IMR-90 (cell line): Measurements from ENCODE around the gene BRK1. TPM values are rescaled to one million over a fixed set of nuclear protein-coding genes. Genes with fewer than 3 reads are reported as not detected.

Experiments used
- ATAC-seq: fragments of 200-7000 bp; cut with Tn5 transposase; 2 replicates; pipeline ENCODE4 v1.9.1; 2020; ENCODE audit warnings: low read depth, mild to moderate bottlenecking, moderate library complexity
- BruUV-seq: library from RNA; stranded (reverse); fragments of 400-500 nt; replicated peaks from 2 replicates; lab custom pipeline; 2021; lab: Mats Ljungman, UMichigan
- CTCF ChIA-PET: fragments of 300-600 bp; formaldehyde crosslinking; extraction: SDS; loops from one replicate; lab custom pipeline; 2021; ENCODE audit warnings: antibody characterized with exemption; lab: Yijun Ruan, JAX
- POLR2A ChIA-PET: fragments of 300-600 bp; sonication (Branson Sonifier 250); formaldehyde crosslinking; loops from one replicate; lab custom pipeline; 2022; ENCODE audit warnings: antibody characterized with exemption; ENCODE audit not compliant: unreplicated experiment; lab: Charles Lee
- DNase-seq: peaks from one replicate; pipeline ENCODE4 v3.0.0; 2013
- H2AFZ ChIP-seq: replicated peaks from 2 replicates; pipeline ENCODE3; 2013; ENCODE audit warnings: low read length, mild to moderate bottlenecking; ENCODE audit not compliant: poor library complexity
- H2AK5ac ChIP-seq: 2 replicates; pipeline ENCODE4 v1.6.1; 2013; ENCODE audit warnings: low read depth, low read length, inconsistent platforms
- H2AK9ac ChIP-seq: replicated peaks from 2 replicates; pipeline ENCODE3; 2013; ENCODE audit warnings: mild to moderate bottlenecking, low read depth, low read length, moderate library complexity; ENCODE audit not compliant: poor library complexity
- H2BK120ac ChIP-seq: 2 replicates; pipeline ENCODE4 v1.6.1; 2013; ENCODE audit warnings: low read depth, low read length, inconsistent platforms
- H2BK15ac ChIP-seq: 3 replicates; pipeline ENCODE4 v1.6.1; 2013; ENCODE audit warnings: low read depth, low read length, inconsistent platforms
- H2BK20ac ChIP-seq: 2 replicates; pipeline ENCODE4 v1.6.1; 2013; ENCODE audit warnings: low read depth, mild to moderate bottlenecking, inconsistent platforms, low read length, moderate library complexity
- H2BK5ac ChIP-seq: 2 replicates; pipeline ENCODE4 v1.6.1; 2013; ENCODE audit warnings: mild to moderate bottlenecking, low read depth, low read length, inconsistent platforms; ENCODE audit not compliant: poor library complexity, severe bottlenecking
- H3K14ac ChIP-seq: replicated peaks from 2 replicates; pipeline ENCODE4 v1.6.1; 2013; ENCODE audit warnings: low read depth, low read length, inconsistent platforms
- H3K18ac ChIP-seq: 2 replicates; pipeline ENCODE4 v1.6.1; 2013; ENCODE audit warnings: low read depth, low read length, control low read depth
- H3K23ac ChIP-seq: 2 replicates; pipeline ENCODE4 v1.6.1; 2013; ENCODE audit warnings: low read depth, low read length, inconsistent platforms
- H3K27ac ChIP-seq: 2 replicates; pipeline ENCODE4 v1.5.1; 2013; ENCODE audit warnings: mild to moderate bottlenecking, control low read depth, low read length; ENCODE audit not compliant: insufficient read depth
- H3K27me3 ChIP-seq: 2 replicates; pipeline ENCODE4 v1.6.1; 2013; ENCODE audit warnings: low read length; ENCODE audit not compliant: control insufficient read depth, insufficient read depth
- H3K36me3 ChIP-seq: 2 replicates; pipeline ENCODE4 v1.6.1; 2013; ENCODE audit warnings: low read length, mixed read lengths; ENCODE audit not compliant: control insufficient read depth, insufficient read depth
- H3K4ac ChIP-seq: 2 replicates; pipeline ENCODE4 v1.6.1; 2013; ENCODE audit warnings: low read depth, low read length, inconsistent platforms
- H3K4me1 ChIP-seq: 2 replicates; pipeline ENCODE4 v1.6.1; 2013; ENCODE audit warnings: low read length, mixed read lengths; ENCODE audit not compliant: control insufficient read depth, insufficient read depth
- H3K4me2 ChIP-seq: 2 replicates; pipeline ENCODE4 v1.6.1; 2013; ENCODE audit warnings: low read depth, mild to moderate bottlenecking, control low read depth, low read length, moderate library complexity
- H3K4me3 ChIP-seq: 2 replicates; pipeline ENCODE4 v1.5.1; 2013; ENCODE audit warnings: low read depth, mild to moderate bottlenecking, control low read depth, low read length, moderate library complexity; ENCODE audit not compliant: insufficient read depth
- H3K56ac ChIP-seq: 2 replicates; pipeline ENCODE4 v1.6.1; 2013; ENCODE audit warnings: low read length, inconsistent platforms; ENCODE audit not compliant: insufficient read depth; ENCODE audit errors: extremely low read depth
- H3K79me1 ChIP-seq, 2 experiments: 2 replicates each; pipeline ENCODE4 v1.6.1; 2013; ENCODE audit warnings: low read length in 2 of 2, inconsistent platforms in 1 of 2, low read depth in 1 of 2
- H3K9ac ChIP-seq: 2 replicates; pipeline ENCODE4 v1.6.1; 2013; ENCODE audit warnings: low read depth, low read length, control low read depth
- H3K9me1 ChIP-seq: 2 replicates; pipeline ENCODE4 v1.6.1; 2013; ENCODE audit warnings: low read length, inconsistent platforms; ENCODE audit not compliant: insufficient read depth
- H3K9me3 ChIP-seq: 2 replicates; pipeline ENCODE4 v1.6.1; 2013; ENCODE audit warnings: low read length; ENCODE audit not compliant: control insufficient read depth, insufficient read depth
- H4K20me1 ChIP-seq: 2 replicates; pipeline ENCODE4 v1.6.1; 2013; ENCODE audit warnings: low read length, inconsistent platforms; ENCODE audit not compliant: insufficient read depth
- H4K5ac ChIP-seq: 2 replicates; pipeline ENCODE4 v1.6.1; 2013; ENCODE audit warnings: mild to moderate bottlenecking, low read depth, low read length, control low read depth
- H4K8ac ChIP-seq, 2 experiments: 2 replicates each; pipeline ENCODE4 v1.6.1; 2013; ENCODE audit warnings: low read depth in 2 of 2, low read length in 2 of 2, control low read depth in 1 of 2, inconsistent platforms in 1 of 2
- H4K91ac ChIP-seq: 2 replicates; pipeline ENCODE4 v1.6.1; 2013; ENCODE audit warnings: low read depth, low read length, inconsistent platforms; ENCODE audit not compliant: insufficient read depth
- BHLHE40 ChIP-seq: fragments of 150-350 bp; IDR thresholded peaks from 2 replicates; pipeline ENCODE4 v1.6.1; 2016; ENCODE audit warnings: mild to moderate bottlenecking, low read depth, low read length
- CEBPB ChIP-seq: IDR thresholded peaks from 2 replicates; pipeline ENCODE4 v1.6.1; 2012; ENCODE audit warnings: low read depth, low read length, improper control_type of control experiment
- CHD1 ChIP-seq: IDR thresholded peaks from 2 replicates; pipeline ENCODE4 v1.6.1; 2012; ENCODE audit warnings: low read depth, low read length, improper control_type of control experiment
- ELK1 ChIP-seq: fragments of 150-350 bp; IDR thresholded peaks from 2 replicates; pipeline ENCODE4 v1.6.1; 2016; ENCODE audit warnings: low read depth, mild to moderate bottlenecking, low read length, moderate library complexity, borderline replicate concordance
- FOS ChIP-seq: fragments of 150-350 bp; IDR thresholded peaks from 2 replicates; pipeline ENCODE4 v1.6.1; 2016; ENCODE audit warnings: low read depth, low read length
- MAFK ChIP-seq: IDR thresholded peaks from 2 replicates; pipeline ENCODE4 v1.6.1; 2012; ENCODE audit warnings: low read depth, low read length, improper control_type of control experiment
- MAZ ChIP-seq: IDR thresholded peaks from 2 replicates; pipeline ENCODE4 v1.6.1; 2012; ENCODE audit warnings: low read depth, mild to moderate bottlenecking, low read length, improper control_type of control experiment, moderate library complexity, borderline replicate concordance
- MXI1 ChIP-seq: IDR thresholded peaks from 2 replicates; pipeline ENCODE4 v1.6.1; 2012; ENCODE audit warnings: low read depth, mild to moderate bottlenecking, low read length, moderate library complexity, borderline replicate concordance
- NFE2L2 ChIP-seq: fragments of 150-350 bp; IDR thresholded peaks from 2 replicates; pipeline ENCODE4 v1.6.1; 2016; ENCODE audit warnings: low read depth, mild to moderate bottlenecking, low read length
- POLR2A ChIP-seq: IDR thresholded peaks from 2 replicates; pipeline ENCODE4 v1.6.1; 2012; ENCODE audit warnings: mild to moderate bottlenecking, low read depth, low read length
- RAD21 ChIP-seq: IDR thresholded peaks from 2 replicates; pipeline ENCODE4 v1.6.1; 2012; ENCODE audit warnings: low read length, improper control_type of control experiment
- RCOR1 ChIP-seq: IDR thresholded peaks from 2 replicates; pipeline ENCODE4 v1.6.1; 2012; ENCODE audit warnings: mild to moderate bottlenecking, low read length, improper control_type of control experiment; ENCODE audit not compliant: insufficient replicate concordance
- RFX5 ChIP-seq: IDR thresholded peaks from 2 replicates; pipeline ENCODE4 v1.8.0; 2012; ENCODE audit warnings: low read depth, mild to moderate bottlenecking, low read length, moderate library complexity
- SMC3 ChIP-seq: fragments of 150-350 bp; IDR thresholded peaks from 2 replicates; pipeline ENCODE4 v1.6.1; 2016; ENCODE audit warnings: low read depth, mild to moderate bottlenecking, antibody characterized with exemption, low read length, moderate library complexity
- WGBS, 2 experiments: methylation state at CpG; one replicate each; pipeline versions ENCODE4 v1.1.5 to v1.1.7; 2013; ENCODE audit warnings: missing lambda C conversion rate in 2 of 2; ENCODE audit not compliant: insufficient read length in 1 of 2; ENCODE audit errors: extremely low coverage in 2 of 2; 5-methylcytosine and 5-hydroxymethylcytosine counted together
- dilution Hi-C: fragments of 300-500 bp; cut with HindIII; formaldehyde crosslinking; loops from one replicate; pipeline ENCODE4 v1.14.3; 2018; ENCODE audit warnings: low sequenced_read_pairs; ENCODE audit not compliant: unreplicated experiment
- in situ Hi-C: fragments of 300-500 bp; cut with MboI; formaldehyde crosslinking; loops from 3 replicates; pipeline ENCODE4 v1.14.3; 2019; ENCODE audit warnings: low sequenced_read_pairs, inconsistent platforms, mixed read lengths
- intact Hi-C: fragments of 100-400 bp; cut with micrococcal nuclease; formaldehyde crosslinking; loops from 2 replicates; pipeline ENCODE4 v1.10.0; 2022
- polyA plus RNA-seq, 3 experiments: library from polyadenylated mRNA; depleted of rRNA; stranded (reverse); fragments of >200 nt; gene quantifications; 2 replicates each; pipeline ENCODE4 v1.2.3, GENCODE V29; 2012; ENCODE audit warnings: low replicate concordance in 1 of 3
- total RNA-seq: library from RNA; depleted of rRNA; stranded (reverse); fragments of >200 nt; gene quantifications from 2 replicates; pipeline ENCODE4 v1.2.3, GENCODE V29; 2012
- TF ChIP-seq, protein P1 (sequence below): fragments of 150-350 bp; IDR thresholded peaks from 2 replicates; pipeline ENCODE4 v1.6.1; 2017; ENCODE audit warnings: mild to moderate bottlenecking, antibody characterized with exemption, low read length, low read depth
- TF ChIP-seq, protein P2 (sequence below): conservative IDR thresholded peaks from 2 replicates; pipeline ENCODE4 v1.5.1; 2012; ENCODE audit warnings: mild to moderate bottlenecking, low read depth, low read length, improper control_type of control experiment

Gene BRK1
- total and polyA plus RNA-seq, 2 of the 4 experiments (the other 2 are of a cell fraction): 81.4 to 235 TPM

GRCh38 chr3:10122724-10123123 lies 7.2 kb downstream of the BRK1 start:
- Histone ChIP-seq H3K14ac (no peak overlapping the region), H4K5ac (no peak overlapping the region), H3K9me3 (no peaks in the 10 kb centered on the region), H4K91ac (no peak overlapping the region), H3K4me1 (no peaks in the 10 kb centered on the region), H3K36me3 (peaks cover 25% of the 10 kb centered on the region), H2BK120ac (no peak overlapping the region), H2BK5ac (no peak overlapping the region), H4K20me1 (peaks cover 45% of the 10 kb centered on the region), H2AFZ (no peak overlapping the region), H3K23ac (no peak overlapping the region), H3K9me1 (peaks cover 10% of the 10 kb centered on the region), H3K79me1 (peaks cover 35 to 57% of the 10 kb centered on the region in 2 experiments), H3K18ac (no peak overlapping the region), H3K27me3 (no peaks in the 10 kb centered on the region), H3K4me2 (no peak overlapping the region), H3K4me3 (no peak overlapping the region), H3K9ac (no peak overlapping the region), H2AK9ac (no peak overlapping the region), H3K4ac (no peak overlapping the region), H4K8ac (no peak overlapping the region), H2AK5ac (no peak overlapping the region), H2BK15ac (no peak overlapping the region), H3K27ac (no peak overlapping the region), H2BK20ac (no peak overlapping the region), H3K56ac (no peak overlapping the region)
- TF ChIP-seq, protein P1, sequence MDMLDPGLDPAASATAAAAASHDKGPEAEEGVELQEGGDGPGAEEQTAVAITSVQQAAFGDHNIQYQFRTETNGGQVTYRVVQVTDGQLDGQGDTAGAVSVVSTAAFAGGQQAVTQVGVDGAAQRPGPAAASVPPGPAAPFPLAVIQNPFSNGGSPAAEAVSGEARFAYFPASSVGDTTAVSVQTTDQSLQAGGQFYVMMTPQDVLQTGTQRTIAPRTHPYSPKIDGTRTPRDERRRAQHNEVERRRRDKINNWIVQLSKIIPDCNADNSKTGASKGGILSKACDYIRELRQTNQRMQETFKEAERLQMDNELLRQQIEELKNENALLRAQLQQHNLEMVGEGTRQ: no peak
- TF ChIP-seq, protein P2, sequence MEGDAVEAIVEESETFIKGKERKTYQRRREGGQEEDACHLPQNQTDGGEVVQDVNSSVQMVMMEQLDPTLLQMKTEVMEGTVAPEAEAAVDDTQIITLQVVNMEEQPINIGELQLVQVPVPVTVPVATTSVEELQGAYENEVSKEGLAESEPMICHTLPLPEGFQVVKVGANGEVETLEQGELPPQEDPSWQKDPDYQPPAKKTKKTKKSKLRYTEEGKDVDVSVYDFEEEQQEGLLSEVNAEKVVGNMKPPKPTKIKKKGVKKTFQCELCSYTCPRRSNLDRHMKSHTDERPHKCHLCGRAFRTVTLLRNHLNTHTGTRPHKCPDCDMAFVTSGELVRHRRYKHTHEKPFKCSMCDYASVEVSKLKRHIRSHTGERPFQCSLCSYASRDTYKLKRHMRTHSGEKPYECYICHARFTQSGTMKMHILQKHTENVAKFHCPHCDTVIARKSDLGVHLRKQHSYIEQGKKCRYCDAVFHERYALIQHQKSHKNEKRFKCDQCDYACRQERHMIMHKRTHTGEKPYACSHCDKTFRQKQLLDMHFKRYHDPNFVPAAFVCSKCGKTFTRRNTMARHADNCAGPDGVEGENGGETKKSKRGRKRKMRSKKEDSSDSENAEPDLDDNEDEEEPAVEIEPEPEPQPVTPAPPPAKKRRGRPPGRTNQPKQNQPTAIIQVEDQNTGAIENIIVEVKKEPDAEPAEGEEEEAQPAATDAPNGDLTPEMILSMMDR: no peak
- TF ChIP-seq SMC3 (no peak), MAZ (no peak), RAD21 (no peak), NFE2L2 (no peak), MXI1 (no peak), BHLHE40 (no peak), POLR2A (no peak), RFX5 (no peak), CEBPB (no peak), ELK1 (no peak), MAFK (no peak), RCOR1 (no peak), FOS (no peak), CHD1 (no peak)
- ChIA-PET CTCF (no interaction called here), POLR2A (no interaction called here)
- 100% methylated on average over 2 of the region's 4 CpGs; no CpG with 5 or more reads in 1 of the 2 experiments for WGBS, 2 experiments
- intact Hi-C loops: no loop called here
- no peak for ATAC-seq
- in situ Hi-C loops: no loop called here
- dilution Hi-C loops: no loop called here
- no TSS peak for BruUV-seq
- DNase-seq: no peak
